Thymus (tissue), 11 donors: Measurements from ENCODE around the gene CREB5. TPM values are rescaled to one million over a fixed set of nuclear protein-coding genes. Genes with fewer than 3 reads are reported as not detected.

Experiments used
- DNase-seq, 9 donors: peaks; one replicate each; pipeline ENCODE4 v3.0.0-alpha.2; 2013; ENCODE audit warnings: low spot score in 9 of 9, low read depth in 6 of 9, missing footprints in 1 of 9
- H3K27ac ChIP-seq, 2 donors: one replicate each; pipeline ENCODE4 v1.5.1; 2013; ENCODE audit warnings: control low read depth in 1 of 2, low read depth in 1 of 2, low read length in 1 of 2, mild to moderate bottlenecking in 1 of 2, moderate library complexity in 1 of 2
- H3K27me3 ChIP-seq, 2 donors: one replicate each; pipeline ENCODE4 v1.5.1; 2013; ENCODE audit warnings: low read length in 1 of 2; ENCODE audit not compliant: control insufficient read depth in 2 of 2, insufficient read depth in 1 of 2
- H3K36me3 ChIP-seq, 2 donors: one replicate each; pipeline ENCODE4 v1.5.1; 2013; ENCODE audit warnings: low read length in 1 of 2, mild to moderate bottlenecking in 1 of 2, moderate library complexity in 1 of 2; ENCODE audit not compliant: control insufficient read depth in 2 of 2, insufficient read depth in 2 of 2
- H3K4me1 ChIP-seq, 2 donors: one replicate each; pipeline ENCODE4 v1.5.1; 2013; ENCODE audit warnings: low read length in 2 of 2; ENCODE audit not compliant: control insufficient read depth in 2 of 2, insufficient read depth in 2 of 2
- H3K4me3 ChIP-seq, 2 donors: one replicate each; pipeline ENCODE4 v1.5.1; 2013; ENCODE audit warnings: low read length in 2 of 2, control low read depth in 1 of 2, mild to moderate bottlenecking in 1 of 2
- H3K9me3 ChIP-seq, 2 donors: one replicate each; pipeline ENCODE4 v1.5.1; 2013; ENCODE audit warnings: low read length in 1 of 2, mild to moderate bottlenecking in 1 of 2; ENCODE audit not compliant: control insufficient read depth in 2 of 2, insufficient read depth in 1 of 2
- WGBS: extraction: QIAGEN DNeasy Blood & Tissue Kit; methylation state at CpG from one replicate; pipeline ENCODE4 v1.1.7; 2013; 5-methylcytosine and 5-hydroxymethylcytosine counted together
- polyA plus RNA-seq: library from polyadenylated mRNA; stranded (reverse); fragments of 200-250 nt; gene quantifications from one replicate; pipeline ENCODE4 v1.2.3, GENCODE V29; 2013
- total RNA-seq: library from RNA; stranded (reverse); fragments of 120-200 nt; gene quantifications from one replicate; pipeline ENCODE4 v1.2.4, GENCODE V29; 2013
- donor health status: healthy.

The CREB5 gene
- total and polyA plus RNA-seq, 2 donors, result 1.1 to 5.4 TPM

DNA sequence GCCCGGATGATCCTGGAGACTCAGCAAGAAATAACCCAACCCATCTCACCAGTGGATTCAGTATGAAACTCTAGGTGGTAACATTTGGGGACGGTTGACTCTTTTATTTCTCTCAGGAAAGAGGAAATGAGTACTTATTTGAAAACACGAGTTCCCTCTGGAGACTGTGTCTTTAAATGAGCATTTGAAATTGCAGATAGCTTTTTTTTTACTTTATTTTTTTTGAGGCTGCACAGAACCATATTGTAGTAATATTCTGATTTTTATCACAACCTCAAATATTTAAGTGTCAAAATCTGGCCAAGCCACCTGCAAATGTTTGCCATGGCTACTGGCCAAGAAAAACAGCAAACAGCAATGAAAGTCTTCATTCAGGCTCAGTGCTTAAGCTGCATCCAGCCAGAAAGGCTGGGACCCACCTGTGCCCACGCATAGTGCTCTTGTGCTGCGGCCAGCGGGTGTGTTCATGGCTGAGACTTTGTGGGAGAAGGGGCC lies 160.8 kb downstream of the CREB5 start:
- Histone ChIP-seq H3K9me3 (no peaks in the 10 kb centered on the region), H3K27me3 (no peaks in the 10 kb centered on the region), H3K36me3 (no peaks in the 10 kb centered on the region), H3K4me1 (peaks cover 3 to 6% of the 10 kb centered on the region in 2 donors), H3K4me3 (no peak overlapping the region), H3K27ac (no peak overlapping the region)
- 21% methylated on average over 6 of the region's 6 CpGs for WGBS
- peak in 1 of 9 donors; percentile 15 for DNase-seq

DNA sequence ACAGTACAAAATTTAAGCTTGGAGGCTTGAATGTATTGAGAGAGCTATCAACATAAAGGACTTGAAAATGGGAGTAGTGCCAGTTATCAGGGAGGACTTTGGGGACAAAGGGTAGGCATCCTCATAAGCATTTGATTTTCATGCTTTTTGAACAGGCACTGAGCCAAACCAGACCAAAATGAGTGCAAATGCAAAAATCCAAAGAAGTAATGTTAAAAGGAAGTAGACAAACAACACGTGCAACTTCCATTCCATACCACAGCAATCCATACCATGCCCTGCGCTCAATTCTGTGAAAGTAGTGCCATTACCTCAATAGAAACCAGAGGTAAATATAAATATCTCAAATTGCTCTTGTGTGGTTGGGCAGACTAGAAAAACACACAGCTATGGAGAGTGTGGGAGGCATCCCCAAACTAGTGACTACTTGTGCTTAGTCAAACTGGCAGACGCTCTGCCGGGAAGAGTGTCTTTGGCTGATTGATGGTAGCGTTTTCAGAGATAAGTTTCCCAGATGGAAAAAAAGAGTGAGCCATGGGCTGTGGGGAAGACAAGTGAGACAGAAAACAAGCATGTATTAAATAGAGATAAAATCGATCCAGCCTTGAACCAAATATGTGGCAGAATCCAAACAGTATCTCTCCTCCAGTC lies 161.5 kb downstream of the CREB5 start:
- no peak overlapping the region for H3K27ac ChIP-seq
- 73% methylated on average over 6 of the region's 6 CpGs for WGBS
- no peak overlapping the region for H3K4me3 ChIP-seq
- H3K9me3 ChIP-seq, result no peaks in the 10 kb centered on the region
- no peak for DNase-seq
- peaks cover 3 to 6% of the 10 kb centered on the region in 2 donors for H3K4me1 ChIP-seq
- no peaks in the 10 kb centered on the region for H3K36me3 ChIP-seq
- H3K27me3 ChIP-seq, result no peaks in the 10 kb centered on the region

DNA sequence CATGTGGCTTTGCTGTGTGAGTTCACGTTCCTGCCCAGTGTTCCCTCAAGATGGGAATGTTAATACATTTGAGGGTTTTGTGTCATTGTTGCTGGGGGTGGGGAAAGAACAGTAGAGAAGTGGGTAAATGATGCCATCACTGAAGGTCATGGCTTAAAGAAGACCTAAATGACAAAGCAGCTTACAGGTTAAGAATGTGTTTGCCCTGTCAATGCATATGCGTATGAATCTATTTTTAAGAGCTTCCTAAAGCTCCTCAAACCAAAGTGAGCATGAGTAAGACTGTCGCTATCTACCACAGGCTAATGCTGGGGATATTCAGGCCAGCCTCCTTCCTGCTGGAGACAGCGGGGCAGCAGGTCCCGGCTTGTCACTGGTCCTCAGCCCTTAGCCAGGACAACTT lies 162.9 kb downstream of the CREB5 start:
- Histone ChIP-seq H3K27ac (no peak overlapping the region), H3K4me3 (no peak overlapping the region), H3K4me1 (peaks cover 3 to 6% of the 10 kb centered on the region in 2 donors), H3K9me3 (no peaks in the 10 kb centered on the region), H3K27me3 (no peaks in the 10 kb centered on the region), H3K36me3 (no peaks in the 10 kb centered on the region)
- no peak for DNase-seq
- 97% methylated on average over 5 of the region's 5 CpGs for WGBS

DNA sequence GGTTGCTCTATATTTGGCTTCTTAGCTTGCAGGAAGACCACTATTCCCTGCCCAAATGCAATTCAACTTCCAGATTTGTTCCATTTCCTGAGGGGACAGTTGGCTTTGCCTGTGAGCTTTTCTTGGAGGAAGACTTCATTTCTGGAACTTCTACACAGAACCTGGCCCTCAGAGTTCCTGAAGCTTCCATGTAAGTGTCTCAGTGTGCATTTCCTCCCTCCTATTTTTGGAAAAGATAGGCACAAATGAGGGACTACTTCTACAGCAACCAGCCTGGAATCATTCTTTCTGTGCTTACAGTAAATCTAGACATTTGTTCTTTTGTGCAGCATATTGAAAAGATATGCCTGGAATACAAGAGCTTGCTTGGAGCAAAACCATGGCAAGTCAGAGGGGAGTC lies 164.3 kb downstream of the CREB5 start:
- Histone ChIP-seq H3K4me3 (no peak overlapping the region), H3K27ac (no peak overlapping the region), H3K4me1 (peaks cover 3 to 6% of the 10 kb centered on the region in 2 donors), H3K27me3 (no peaks in the 10 kb centered on the region), H3K36me3 (no peaks in the 10 kb centered on the region), H3K9me3 (no peaks in the 10 kb centered on the region)
- DNase-seq, result no peak

DNA sequence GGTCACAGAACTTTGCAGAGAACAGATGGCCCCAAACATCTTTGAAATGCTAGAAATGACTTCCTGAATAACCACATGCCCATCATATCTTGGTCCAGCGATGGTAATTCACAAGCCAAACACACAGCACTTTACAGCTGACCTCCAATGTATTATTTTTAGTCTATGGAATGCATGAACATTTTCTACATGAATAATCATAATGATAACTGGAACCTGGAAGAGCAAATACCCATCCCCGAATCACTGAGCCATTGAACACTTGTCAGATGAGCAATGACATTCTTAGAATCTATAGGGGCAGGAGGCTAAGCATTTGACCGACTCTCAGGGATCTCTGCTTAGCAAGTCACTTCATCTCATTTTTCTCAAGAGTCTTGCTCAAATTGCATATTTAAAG lies 167.3 kb downstream of the CREB5 start:
- no peaks in the 10 kb centered on the region for H3K9me3 ChIP-seq
- H3K36me3 ChIP-seq, result no peaks in the 10 kb centered on the region
- H3K4me1 ChIP-seq, result no peaks in the 10 kb centered on the region
- 92% methylated on average over 3 of the region's 3 CpGs for WGBS
- no peak overlapping the region for H3K27ac ChIP-seq
- DNase-seq, result no peak
- H3K27me3 ChIP-seq, result no peaks in the 10 kb centered on the region
- no peak overlapping the region for H3K4me3 ChIP-seq

DNA sequence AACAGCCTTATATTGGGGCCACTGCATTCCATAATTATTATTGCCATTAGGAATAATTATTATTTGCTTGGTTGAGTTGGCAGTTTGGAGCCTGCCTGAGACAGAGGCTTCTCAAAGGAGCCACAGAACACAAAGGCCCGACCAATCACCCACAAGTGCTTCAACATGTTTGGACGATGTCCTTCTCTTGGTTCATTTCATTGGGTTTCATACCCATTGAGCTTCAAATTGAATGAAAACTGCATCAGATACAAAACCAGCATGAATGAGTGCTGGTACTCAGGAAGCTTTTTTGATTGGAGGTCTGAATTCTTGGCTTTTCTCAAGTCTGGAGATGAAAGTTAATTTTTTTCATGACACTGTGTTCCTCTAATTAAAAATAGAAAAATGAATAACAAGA lies 168.3 kb downstream of the CREB5 start:
- DNase-seq, result no peak
- Histone ChIP-seq H3K9me3 (no peaks in the 10 kb centered on the region), H3K36me3 (no peaks in the 10 kb centered on the region), H3K27me3 (no peaks in the 10 kb centered on the region), H3K27ac (no peak overlapping the region), H3K4me3 (no peak overlapping the region), H3K4me1 (no peaks in the 10 kb centered on the region)
- 90% methylated on average over 2 of the region's 2 CpGs for WGBS

DNA sequence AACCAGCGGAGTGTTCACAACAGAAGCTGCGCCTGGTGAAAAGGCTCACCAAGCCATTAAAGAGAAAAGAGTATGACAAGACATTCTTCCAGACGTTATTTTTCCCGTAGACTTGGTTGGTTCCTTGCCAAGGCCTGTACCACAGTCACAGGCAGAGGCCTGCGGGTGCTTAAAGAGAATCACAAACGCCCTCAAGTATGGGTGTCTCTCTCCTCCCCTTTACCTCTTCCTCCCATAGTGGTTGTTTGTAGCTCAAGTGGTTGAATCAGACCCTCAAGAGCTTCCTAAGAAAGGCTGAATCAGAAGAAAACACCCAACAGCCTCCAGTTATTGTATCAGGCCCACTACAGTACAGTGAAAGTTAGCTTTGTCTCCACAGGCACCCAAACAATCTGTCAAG lies 169.0 kb downstream of the CREB5 start:
- no peak overlapping the region for H3K4me3 ChIP-seq
- no peaks in the 10 kb centered on the region for H3K27me3 ChIP-seq
- peak in 1 of 9 donors; percentile 20 for DNase-seq
- 80% methylated on average over 6 of the region's 6 CpGs for WGBS
- no peaks in the 10 kb centered on the region for H3K9me3 ChIP-seq
- no peak overlapping the region for H3K27ac ChIP-seq
- no peaks in the 10 kb centered on the region for H3K36me3 ChIP-seq
- H3K4me1 ChIP-seq, result no peaks in the 10 kb centered on the region

DNA sequence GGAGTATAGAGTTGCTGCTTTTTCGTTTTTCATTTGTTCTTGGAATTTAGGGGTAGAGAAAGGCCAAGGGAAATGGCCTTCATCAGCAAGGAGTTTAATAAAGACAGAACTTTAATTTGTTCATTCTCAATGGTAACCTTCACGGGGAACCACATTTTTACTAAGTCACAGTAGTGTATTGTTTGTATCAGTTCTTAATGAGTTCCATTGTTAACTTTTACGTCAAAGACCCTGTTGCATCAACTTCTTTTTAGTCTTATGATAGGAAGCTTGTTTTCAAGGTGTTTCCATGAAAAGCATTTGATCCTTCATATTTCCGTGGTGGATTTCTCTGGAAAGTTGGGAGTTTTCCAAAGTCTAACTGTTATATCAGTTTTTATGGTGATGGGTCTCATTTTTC lies 169.9 kb downstream of the CREB5 start:
- H3K9me3 ChIP-seq, result no peaks in the 10 kb centered on the region
- WGBS, result 96% methylated on average over 4 of the region's 4 CpGs

DNA sequence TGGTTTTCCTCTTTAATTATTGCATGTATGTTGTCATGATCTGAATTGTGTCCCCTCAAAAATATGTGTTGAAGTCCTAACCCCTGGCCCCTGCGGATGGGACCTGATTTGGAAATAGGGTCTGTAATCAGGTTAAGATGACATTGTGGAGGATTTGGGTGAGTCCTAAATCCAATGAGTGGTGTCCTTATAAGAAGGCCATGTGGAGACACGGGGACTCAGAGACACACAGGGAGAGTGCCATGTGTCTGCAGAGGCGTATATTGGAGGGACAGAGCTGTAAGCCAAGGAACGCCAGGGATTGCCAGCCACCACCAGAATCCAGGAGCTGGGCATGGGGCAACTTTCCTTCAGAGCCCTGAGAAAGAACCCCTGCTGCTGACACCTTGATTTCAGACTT lies 171.9 kb downstream of the CREB5 start:
- no peaks in the 10 kb centered on the region for H3K36me3 ChIP-seq
- no peak overlapping the region for H3K27ac ChIP-seq
- no peaks in the 10 kb centered on the region for H3K4me1 ChIP-seq
- 96% methylated on average over 4 of the region's 4 CpGs for WGBS
- no peaks in the 10 kb centered on the region for H3K9me3 ChIP-seq
- DNase-seq, result no peak
- H3K27me3 ChIP-seq, result no peaks in the 10 kb centered on the region
- no peak overlapping the region for H3K4me3 ChIP-seq

More for the DNA sequence above, 169.9 kb downstream of the CREB5 start:
- Histone ChIP-seq H3K36me3 (no peaks in the 10 kb centered on the region), H3K27ac (no peak overlapping the region), H3K27me3 (no peaks in the 10 kb centered on the region), H3K4me1 (no peaks in the 10 kb centered on the region), H3K4me3 (no peak overlapping the region)
- no peak for DNase-seq
